SK-MEL-5 (cell line): Measurements from ENCODE around the gene MYH7. TPM values are rescaled to one million over a fixed set of nuclear protein-coding genes. Genes with fewer than 3 reads are reported as not detected.
A peak's percentile ranks its signal among the peaks of the same experiment; 100 is the strongest.
"Not testable (repeated sequence)": the region's sequence is repeated elsewhere in the genome, so short reads cannot be mapped to it uniquely, and the experiment has no call there.

ENCODE experiments used
- DNase-seq: peaks from one replicate; pipeline ENCODE4 v3.0.0-alpha.2; 2016; ENCODE audit warnings: low read depth, low spot score
- in situ Hi-C: cut with HindIII; loops from 2 replicates; pipeline ENCODE4 v1.10.0; 2016; ENCODE audit warnings: low sequenced_read_pairs, high pct_unique_total_duplicates, low pct_unique_long_range_greater_than_20kb
- total RNA-seq: library from RNA; depleted of rRNA; stranded (reverse); fragments of >200 nt; shearing (Covaris generic); gene quantifications from 2 replicates; pipeline ENCODE4 v1.2.3, GENCODE V29; 2014

MYH7 gene
- total RNA-seq, 1 experiment from 2014 or later, result 0.05 TPM

- in situ Hi-C loops, result no loop called here
- peak; percentile 7 for DNase-seq
Observed at GRCh38 chr14:23402296-23403138, 32.9 kb downstream of the MYH7 start.

DNA sequence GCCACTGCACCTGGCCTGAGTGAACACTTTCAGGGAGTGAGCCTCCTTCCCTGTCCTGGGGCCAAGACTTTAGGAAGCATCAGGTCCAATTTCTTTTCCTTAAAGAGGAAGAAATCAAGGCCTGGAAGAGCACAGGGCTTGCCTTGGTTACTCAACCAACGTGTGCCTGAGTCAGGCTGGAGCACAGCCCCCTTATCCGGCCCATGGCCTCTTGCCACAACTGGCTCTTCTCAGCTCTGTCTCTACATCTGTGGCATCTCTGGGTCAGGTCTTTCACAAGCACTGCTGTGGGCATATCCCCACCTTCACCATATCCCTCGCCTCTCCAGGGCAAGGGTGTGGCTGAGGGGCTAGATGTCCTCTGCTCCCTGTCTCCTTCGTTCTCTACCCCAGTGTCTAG, 34.2 kb downstream of the MYH7 start:
- in situ Hi-C loops, result no loop called here
- DNase-seq, result no peak

DNA sequence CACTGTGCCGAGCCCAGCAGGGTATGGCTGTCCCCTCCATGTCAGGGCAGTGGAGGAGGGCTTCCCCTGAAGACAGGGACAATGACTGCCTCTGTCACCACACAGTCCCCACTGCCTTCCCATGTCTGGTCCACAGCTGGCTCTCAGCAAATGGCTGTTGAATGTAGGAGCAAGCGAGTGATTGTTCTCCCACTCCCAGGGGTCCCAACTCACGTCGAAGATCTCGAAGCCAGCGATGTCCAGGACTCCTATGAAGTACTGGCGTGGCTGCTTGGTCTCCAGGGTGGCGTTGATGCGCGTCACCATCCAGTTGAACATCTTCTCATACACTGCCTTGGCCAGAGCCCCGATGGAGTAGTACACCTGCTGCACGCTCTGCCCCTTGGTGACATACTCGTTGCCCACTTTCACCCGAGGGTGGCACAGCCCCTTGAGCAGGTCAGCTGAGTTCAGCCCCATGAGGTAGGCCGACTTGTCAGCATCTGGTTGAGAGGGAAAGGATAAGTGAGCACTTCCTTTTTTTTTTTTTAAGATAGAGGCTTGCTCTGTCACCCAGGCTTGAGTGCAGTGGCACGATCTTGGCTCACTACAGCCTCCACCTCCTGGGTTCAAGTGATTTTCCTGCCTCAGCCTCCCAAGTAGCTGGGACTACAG, 34.8 kb downstream of the MYH7 start:
- DNase-seq, in situ Hi-C loops: not testable (repeated sequence)

- in situ Hi-C loops, result no loop called here
- no peak for DNase-seq
Observed at GRCh38 chr14:23399591-23399990, 35.9 kb downstream of the MYH7 start.

GRCh38 chr14:23399136-23399535, 36.3 kb downstream of the MYH7 start:
- in situ Hi-C loops, result no loop called here

DNA sequence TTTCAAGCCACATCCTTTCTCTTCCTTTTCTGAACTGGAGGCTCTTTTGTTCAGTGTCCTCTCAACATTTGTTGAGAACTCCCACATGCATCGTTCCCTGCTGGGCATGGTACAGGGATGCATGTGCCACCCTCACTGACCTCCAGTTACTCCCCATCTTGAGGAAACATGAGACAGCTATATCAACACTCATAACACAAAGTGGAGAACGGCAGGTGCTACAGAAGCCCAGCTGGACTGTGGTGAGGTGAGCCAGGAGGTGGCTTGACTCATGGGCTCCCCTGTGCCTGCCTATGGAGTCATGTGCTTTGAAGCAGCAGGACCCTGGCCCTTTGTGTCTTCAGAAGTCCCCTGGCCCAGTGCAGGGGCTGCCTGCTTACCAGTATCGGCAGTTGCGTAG, 37.1 kb downstream of the MYH7 start:
- DNase-seq, result no peak
- in situ Hi-C loops, result no loop called here

More at GRCh38 chr14:23399136-23399535, 36.3 kb downstream of the MYH7 start:
- DNase-seq, result no peak

DNA sequence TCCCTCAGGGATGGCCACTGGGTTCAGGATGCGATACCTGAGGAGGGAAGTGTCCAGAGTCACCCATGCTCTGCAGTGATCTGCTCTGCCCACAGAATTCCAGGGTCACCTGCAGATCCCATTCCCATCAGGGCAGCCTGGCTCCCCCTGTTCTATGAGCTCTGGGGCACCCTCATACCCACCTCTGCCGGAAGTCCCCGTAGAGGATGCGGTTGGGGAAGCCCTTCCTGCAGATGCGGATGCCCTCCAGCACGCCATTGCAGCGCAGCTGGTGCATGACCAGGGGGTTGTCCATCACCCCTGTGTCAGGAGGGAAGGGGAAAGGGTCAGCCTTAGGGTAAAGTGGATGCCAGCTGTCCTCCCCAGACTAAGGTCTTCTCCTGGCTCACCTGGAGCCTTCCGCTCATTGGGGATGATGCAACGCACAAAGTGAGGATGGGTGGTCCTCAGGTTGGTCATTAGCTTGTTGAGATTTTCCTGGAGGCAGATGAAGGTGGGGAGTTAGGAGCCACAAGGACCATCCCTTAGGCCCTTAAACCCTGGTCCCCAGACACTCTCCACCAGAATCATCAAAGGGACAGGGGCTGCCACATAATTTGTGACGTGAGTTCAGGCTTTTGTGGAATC, 38.6 kb downstream of the MYH7 start:
- no peak for DNase-seq
- in situ Hi-C loops, result no loop called here

DNA sequence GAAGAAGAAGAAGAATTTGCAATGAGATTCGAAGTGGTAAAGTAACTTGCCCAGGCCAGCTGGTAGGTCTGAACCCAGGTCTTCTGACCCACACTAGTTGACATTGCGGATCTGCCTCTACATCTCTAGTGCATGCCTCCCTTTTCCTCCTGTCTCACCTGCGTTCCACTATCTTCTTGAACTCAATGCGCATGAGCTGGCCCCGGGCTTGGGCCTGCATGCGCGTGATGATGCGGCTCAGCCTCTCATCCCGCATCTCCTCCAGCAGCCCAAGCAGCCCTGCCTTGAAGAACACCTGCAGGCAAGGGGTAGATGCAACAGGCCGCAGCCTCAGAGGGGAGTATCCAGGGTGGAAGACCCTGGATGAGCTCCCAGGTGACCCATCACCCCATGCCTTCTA, 39.3 kb downstream of the MYH7 start:
- no peak for DNase-seq
- in situ Hi-C loops, result no loop called here

DNA sequence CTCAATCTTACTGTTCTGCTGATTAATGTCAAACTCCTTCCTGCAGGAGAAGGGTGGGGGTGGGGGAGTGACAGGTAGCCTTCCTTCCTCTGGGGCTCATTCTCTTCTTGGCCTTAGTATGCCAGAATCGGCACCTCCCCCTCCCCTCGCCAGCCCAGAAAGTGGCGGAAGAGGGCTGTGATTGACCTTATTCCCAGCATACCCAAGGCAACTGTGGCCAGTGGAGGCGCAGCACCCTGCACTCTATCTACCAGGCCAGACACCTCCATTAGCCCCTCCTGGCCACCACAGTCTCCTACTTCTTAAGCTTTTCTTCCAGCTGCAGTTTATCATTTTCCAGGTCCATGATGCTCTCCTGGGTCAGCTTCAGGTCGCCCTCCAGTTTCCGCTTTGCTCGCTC, 42.8 kb downstream of the MYH7 start:
- DNase-seq, result no peak
- in situ Hi-C loops, result no loop called here

DNA sequence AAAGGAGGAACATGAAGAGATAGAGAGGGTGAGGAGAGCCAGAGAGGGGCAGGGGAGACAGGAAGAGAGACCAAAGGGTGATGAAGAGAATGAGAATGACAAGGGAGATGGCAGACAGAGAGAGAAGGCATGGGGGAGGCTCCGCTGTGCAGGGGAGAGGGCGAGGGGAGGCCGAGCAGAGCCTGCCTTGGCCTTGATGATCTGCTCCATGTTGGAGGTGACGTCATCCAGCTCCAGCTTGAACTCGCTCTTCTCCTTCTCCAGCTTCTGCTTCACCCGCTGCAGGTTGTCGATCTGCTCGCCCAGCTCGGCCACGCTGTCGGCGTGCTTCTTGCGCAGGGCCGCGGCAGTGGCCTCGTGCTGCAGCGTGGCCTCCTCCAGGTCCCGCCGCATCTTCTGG, 45.6 kb downstream of the MYH7 start:
- DNase-seq, in situ Hi-C loops: not testable (repeated sequence)

DNA sequence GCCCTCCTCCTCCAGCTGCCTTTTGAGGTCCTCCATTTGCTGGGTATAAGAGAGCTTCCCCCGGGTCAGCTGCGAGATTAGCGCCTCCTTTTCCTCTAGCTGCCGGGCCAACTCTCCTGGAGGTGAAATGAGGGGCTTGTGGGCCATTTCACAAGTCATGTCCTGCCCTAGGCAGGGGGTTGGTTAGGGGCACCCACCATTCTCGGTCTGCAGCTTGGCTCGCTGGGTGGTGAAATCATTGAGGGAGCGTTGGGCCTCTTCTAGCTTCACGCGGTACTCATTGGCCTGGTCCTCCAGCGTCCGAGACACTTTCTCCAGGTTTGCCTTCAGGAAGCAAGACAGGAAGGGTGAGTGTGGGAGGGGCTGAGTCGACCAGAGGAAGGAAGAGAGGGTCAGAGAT, 46.1 kb downstream of the MYH7 start:
- DNase-seq, result no peak
- in situ Hi-C loops, result no loop called here

GRCh38 chr14:23388996-23389395, 46.5 kb downstream of the MYH7 start:
- DNase-seq, result no peak
- in situ Hi-C loops, result no loop called here

- no peak for DNase-seq
- in situ Hi-C loops, result no loop called here
Observed at GRCh38 chr14:23387916-23388882, 47.3 kb downstream of the MYH7 start.

DNA sequence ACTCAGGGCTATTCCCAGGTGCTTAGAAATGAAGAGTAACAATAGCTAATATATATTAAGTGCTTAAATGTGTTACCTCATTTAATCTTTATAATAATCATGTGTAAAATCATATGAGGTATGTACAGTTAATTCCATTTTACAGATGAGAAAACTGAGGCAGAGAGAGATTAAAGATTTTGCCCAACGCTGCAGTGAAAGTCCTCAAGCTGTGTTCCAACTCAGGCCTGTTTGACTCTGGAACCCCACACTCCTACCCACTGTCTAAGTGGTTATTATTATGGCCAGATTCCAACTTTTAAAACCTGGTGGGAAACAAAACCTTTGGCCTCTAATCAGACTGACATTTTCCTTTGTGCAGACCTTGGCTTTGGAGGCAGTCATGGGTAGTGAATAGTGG, 48.5 kb downstream of the MYH7 start:
- no peak for DNase-seq
- in situ Hi-C loops, result no loop called here

DNA sequence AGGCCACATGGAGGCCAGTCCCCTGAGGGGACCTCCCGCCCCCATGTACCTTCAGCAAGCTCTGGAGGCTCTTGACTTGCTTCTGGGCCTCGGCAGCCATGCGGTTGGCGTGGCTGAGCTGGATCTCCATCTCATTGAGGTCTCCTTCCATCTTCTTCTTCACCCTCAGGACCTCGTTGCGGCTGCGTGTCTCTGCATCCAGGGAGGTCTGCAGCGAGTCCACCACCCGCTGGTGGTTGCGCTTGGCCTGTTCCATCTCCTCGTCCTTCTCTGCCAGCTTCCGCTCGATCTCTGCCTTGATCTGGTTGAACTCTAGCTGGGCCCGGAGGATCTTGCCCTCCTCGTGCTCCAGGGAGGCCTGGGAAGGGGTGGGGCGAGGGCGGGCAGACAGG, 49.2 kb downstream of the MYH7 start:
- in situ Hi-C loops, DNase-seq: not testable (repeated sequence)

GRCh38 chr14:23385642-23386265, 49.7 kb downstream of the MYH7 start:
- DNase-seq, result no peak
- in situ Hi-C loops, result no loop called here

DNA sequence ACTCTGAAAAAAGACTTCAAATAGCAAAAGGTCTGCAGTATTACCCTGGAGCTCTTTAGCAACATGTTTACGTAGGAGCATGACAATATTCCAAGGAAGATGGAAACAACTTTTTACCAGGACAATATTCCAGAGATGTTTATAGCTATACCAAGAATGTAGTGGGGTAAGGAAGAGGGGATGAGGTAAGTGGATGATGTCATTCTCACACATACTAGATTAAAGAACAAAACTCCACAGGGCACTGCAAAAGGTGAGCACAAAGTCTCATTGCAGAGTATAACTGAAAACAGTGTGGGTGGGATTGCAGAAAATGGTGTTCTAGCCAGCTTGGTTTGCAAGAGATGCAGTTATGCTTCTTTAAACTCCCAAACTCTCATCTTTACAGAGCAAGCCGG, 50.2 kb downstream of the MYH7 start:
- in situ Hi-C loops, result no loop called here

More for the DNA sequence above, 50.2 kb downstream of the MYH7 start:
- DNase-seq, result no peak
